ENCODE measurements around the gene PLEKHA6. TPM values are rescaled to one million over a fixed set of nuclear protein-coding genes. Genes with fewer than 3 reads are reported as not detected.

PLEKHA6 gene, protein sequence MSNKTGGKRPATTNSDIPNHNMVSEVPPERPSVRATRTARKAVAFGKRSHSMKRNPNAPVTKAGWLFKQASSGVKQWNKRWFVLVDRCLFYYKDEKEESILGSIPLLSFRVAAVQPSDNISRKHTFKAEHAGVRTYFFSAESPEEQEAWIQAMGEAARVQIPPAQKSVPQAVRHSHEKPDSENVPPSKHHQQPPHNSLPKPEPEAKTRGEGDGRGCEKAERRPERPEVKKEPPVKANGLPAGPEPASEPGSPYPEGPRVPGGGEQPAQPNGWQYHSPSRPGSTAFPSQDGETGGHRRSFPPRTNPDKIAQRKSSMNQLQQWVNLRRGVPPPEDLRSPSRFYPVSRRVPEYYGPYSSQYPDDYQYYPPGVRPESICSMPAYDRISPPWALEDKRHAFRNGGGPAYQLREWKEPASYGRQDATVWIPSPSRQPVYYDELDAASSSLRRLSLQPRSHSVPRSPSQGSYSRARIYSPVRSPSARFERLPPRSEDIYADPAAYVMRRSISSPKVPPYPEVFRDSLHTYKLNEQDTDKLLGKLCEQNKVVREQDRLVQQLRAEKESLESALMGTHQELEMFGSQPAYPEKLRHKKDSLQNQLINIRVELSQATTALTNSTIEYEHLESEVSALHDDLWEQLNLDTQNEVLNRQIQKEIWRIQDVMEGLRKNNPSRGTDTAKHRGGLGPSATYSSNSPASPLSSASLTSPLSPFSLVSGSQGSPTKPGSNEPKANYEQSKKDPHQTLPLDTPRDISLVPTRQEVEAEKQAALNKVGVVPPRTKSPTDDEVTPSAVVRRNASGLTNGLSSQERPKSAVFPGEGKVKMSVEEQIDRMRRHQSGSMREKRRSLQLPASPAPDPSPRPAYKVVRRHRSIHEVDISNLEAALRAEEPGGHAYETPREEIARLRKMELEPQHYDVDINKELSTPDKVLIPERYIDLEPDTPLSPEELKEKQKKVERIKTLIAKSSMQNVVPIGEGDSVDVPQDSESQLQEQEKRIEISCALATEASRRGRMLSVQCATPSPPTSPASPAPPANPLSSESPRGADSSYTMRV
- polyA plus RNA-seq (2011; rRNA removed) (3.0 and 4.2 TPM in 2 replicates), polyA minus RNA-seq (2011; rRNA and poly(A)+ RNA removed) (2.4 and 2.7 TPM in 2 replicates)

DNA sequence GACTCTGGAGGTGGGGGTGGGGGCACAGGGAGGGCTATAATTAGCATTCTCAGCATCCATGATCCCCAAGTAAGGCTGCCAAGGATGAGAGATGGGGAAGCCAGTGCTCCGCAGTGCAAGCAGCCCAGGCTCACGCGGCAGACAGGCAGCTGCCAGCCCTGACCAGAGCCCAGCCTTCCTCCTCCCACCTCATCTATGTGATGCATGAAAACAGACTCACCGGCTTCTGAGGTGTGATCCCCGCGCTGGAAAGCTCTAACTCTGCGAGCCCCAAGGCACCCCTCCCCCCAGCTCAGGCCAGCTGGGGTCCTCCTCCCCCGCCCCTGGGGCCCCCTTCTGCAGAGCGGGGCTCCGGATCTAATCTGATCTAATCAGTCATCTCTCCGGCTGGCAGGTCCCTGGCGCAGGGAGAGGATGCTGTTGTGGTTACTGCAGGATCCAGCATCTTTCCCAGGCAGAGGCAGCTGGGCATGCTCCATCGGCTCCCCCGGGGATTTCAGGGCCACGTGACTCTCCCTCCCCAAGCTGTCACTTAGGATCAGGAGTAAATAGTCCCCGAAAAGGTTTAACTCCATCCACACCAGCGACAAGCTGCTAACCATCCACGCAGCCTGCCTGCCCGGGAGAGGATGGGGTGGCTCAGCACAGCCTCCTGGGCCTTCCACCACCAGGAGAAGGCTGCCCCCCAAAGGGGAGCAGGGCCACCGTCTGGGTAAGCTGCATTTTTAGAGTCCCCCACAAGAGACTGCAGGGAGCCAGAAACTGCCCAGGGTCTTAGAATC is at the start of gene PLEKHA6:
Gene PLEKHA6, minus strand, starts transcription at position 456 of the 782 bp plus-strand sequence. CDS start 86,202 bp downstream, outside the sequence.
- Histone ChIP-seq H3K4me3 (ENCODE audit: low read depth, low read length) (no peak within 1 kb of the TSS), H3K36me3 (ENCODE audit: control insufficient read depth, insufficient read depth, low read length) (no peaks in the 10 kb centered on the region), H3K27me3 (ENCODE audit: control insufficient read depth, insufficient read depth, low read length) (no peaks in the 10 kb centered on the region)
- TF ChIP-seq, protein P1, sequence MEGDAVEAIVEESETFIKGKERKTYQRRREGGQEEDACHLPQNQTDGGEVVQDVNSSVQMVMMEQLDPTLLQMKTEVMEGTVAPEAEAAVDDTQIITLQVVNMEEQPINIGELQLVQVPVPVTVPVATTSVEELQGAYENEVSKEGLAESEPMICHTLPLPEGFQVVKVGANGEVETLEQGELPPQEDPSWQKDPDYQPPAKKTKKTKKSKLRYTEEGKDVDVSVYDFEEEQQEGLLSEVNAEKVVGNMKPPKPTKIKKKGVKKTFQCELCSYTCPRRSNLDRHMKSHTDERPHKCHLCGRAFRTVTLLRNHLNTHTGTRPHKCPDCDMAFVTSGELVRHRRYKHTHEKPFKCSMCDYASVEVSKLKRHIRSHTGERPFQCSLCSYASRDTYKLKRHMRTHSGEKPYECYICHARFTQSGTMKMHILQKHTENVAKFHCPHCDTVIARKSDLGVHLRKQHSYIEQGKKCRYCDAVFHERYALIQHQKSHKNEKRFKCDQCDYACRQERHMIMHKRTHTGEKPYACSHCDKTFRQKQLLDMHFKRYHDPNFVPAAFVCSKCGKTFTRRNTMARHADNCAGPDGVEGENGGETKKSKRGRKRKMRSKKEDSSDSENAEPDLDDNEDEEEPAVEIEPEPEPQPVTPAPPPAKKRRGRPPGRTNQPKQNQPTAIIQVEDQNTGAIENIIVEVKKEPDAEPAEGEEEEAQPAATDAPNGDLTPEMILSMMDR (IDR thresholded peaks at IDR 0.05; ENCODE audit: insufficient read depth, low read depth, low read length): peak; percentile 73
- ChIA-PET CTCF (interaction anchor here (0.6 to 9.5 kb wide), 27 partner anchors 9 to 231 kb away, joined by 3 to 218 read pairs (median 4); partner anchors contain the start of gene GOLT1A), POLR2A (no interaction called here)
- DNase-seq (ENCODE audit: low read depth): no peak

DNA sequence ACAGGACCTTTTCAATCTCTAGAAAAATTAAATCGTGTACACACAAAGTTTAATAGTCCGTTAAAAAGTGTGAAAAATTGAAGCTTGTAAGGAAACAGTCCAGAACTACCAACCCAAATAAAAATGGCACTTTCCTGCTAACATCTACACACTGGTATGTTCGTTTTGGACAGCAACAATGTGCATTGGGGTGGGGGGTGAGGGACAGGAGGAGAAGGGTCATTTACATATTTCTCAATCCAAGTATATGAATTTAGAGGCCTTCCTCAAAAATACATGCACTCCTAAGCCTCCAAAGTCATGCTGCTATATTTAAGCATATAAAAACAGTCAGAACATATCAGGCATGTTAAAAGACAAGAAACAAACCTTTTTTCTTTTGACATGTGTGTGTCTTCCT is 49.4 kb upstream of the PLEKHA6 start:
- CTCF ChIA-PET: interaction anchor here (1.8 to 4.9 kb wide), 2 partner anchors 13 to 22 kb away, joined by 5 to 59 read pairs; no protein-coding TSS in a partner anchor
- no peak for DNase-seq (ENCODE audit: low read depth)
- POLR2A ChIA-PET: no interaction called here
- Histone ChIP-seq H3K36me3 (ENCODE audit: control insufficient read depth, insufficient read depth, low read length) (peaks cover 4% of the 10 kb centered on the region), H3K27me3 (ENCODE audit: control insufficient read depth, insufficient read depth, low read length) (no peaks in the 10 kb centered on the region), H3K4me3 (ENCODE audit: low read depth, low read length) (peak overlapping the region; percentile 72)
- TF ChIP-seq, protein P1 (IDR thresholded peaks at IDR 0.05; ENCODE audit: insufficient read depth, low read depth, low read length): no peak

DNA sequence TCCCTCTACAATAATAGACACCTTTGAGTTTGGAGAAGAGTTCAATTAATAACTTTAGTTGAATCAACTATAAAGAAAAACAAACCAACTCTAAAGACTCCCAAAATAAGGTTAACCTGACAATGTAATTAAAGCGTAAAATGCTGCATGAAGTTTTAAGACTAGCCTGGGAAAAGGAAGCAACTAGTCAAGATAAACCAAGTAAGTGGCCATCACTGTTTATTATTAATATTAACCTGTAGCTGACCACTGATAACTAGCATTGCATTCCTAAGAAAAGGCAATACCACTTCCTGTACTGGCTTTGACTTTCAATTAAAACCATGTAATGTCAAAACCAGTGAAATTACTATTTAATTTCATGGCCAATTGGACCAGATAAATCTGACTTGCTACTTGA is 48.9 kb upstream of the PLEKHA6 start:
- TF ChIP-seq, protein P1 (IDR thresholded peaks at IDR 0.05; ENCODE audit: insufficient read depth, low read depth, low read length): no peak
- peaks cover 6% of the 10 kb centered on the region for H3K36me3 ChIP-seq (ENCODE audit: control insufficient read depth, insufficient read depth, low read length)
- H3K27me3 ChIP-seq (ENCODE audit: control insufficient read depth, insufficient read depth, low read length): no peaks in the 10 kb centered on the region
- CTCF ChIA-PET: interaction anchor here (1.1 to 4.9 kb wide), 4 partner anchors 12 to 202 kb away, joined by 3 to 59 read pairs (median 8); no protein-coding TSS in a partner anchor
- no peak for DNase-seq (ENCODE audit: low read depth)
- peak overlapping the region; percentile 72 for H3K4me3 ChIP-seq (ENCODE audit: low read depth, low read length)
- POLR2A ChIA-PET: no interaction called here

DNA sequence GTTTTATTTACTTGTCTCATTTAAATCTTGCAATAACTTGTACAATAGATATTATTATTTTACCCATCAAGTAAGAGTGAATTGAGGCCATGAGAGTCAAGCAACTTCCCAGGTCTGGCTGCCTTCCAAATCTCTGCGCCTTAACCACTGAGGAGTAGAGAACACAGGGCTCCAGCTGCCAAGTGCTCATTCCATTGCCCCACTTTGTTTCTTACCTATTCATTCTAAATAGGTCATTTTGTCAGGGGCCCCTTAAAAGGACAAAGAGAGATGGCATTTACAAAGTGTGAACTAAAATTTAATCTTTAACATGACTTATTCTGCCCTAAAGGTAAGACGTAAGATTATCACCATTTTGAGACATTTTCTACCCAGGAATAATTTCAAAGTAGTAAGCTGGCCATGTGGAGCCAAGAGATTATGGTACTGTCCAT is 48.4 kb upstream of the PLEKHA6 start:
- Histone ChIP-seq H3K4me3 (ENCODE audit: low read depth, low read length) (peak overlapping the region; percentile 72), H3K36me3 (ENCODE audit: control insufficient read depth, insufficient read depth, low read length) (peaks cover 6% of the 10 kb centered on the region), H3K27me3 (ENCODE audit: control insufficient read depth, insufficient read depth, low read length) (no peaks in the 10 kb centered on the region)
- TF ChIP-seq, protein P1 (IDR thresholded peaks at IDR 0.05; ENCODE audit: insufficient read depth, low read depth, low read length): no peak
- ChIA-PET POLR2A (interaction anchor here (1.2 kb wide), 1 partner anchor 34 kb away, joined by 3 read pairs; no protein-coding TSS in a partner anchor), CTCF (interaction anchor here (0.7 to 4.9 kb wide), 9 partner anchors 8 to 202 kb away, joined by 3 to 59 read pairs (median 4); no protein-coding TSS in a partner anchor)
- DNase-seq (ENCODE audit: low read depth): no peak
